Ishikawa (cell line): Measurements from ENCODE around the gene DYNLT5.

Source experiments
- CEBPB ChIP-seq: IDR thresholded peaks from 2 replicates; pipeline ENCODE4 v1.6.1; 2012
- CREB1 ChIP-seq: IDR thresholded peaks from 2 replicates; pipeline ENCODE4 v1.6.1; 2012; ENCODE audit warnings: low read depth
- EGR1 ChIP-seq: IDR thresholded peaks from 2 replicates; pipeline ENCODE4 v1.6.1; 2012
- EP300 ChIP-seq: IDR thresholded peaks from 2 replicates; pipeline ENCODE4 v1.6.1; 2012; ENCODE audit warnings: borderline replicate concordance
- FOXM1 ChIP-seq: IDR thresholded peaks from 2 replicates; pipeline ENCODE4 v1.6.1; 2012; ENCODE audit warnings: low read depth, borderline replicate concordance
- MAX ChIP-seq: IDR thresholded peaks from 2 replicates; pipeline ENCODE4 v1.6.1; 2012
- NFIC ChIP-seq: IDR thresholded peaks from 2 replicates; pipeline ENCODE4 v1.6.1; 2012
- RAD21 ChIP-seq: IDR thresholded peaks from 2 replicates; pipeline ENCODE4 v1.6.1; 2012; ENCODE audit warnings: low read depth
- REST ChIP-seq: IDR thresholded peaks from 2 replicates; pipeline ENCODE4 v1.6.1; 2012; ENCODE audit warnings: low read depth, mild to moderate bottlenecking
- TAF1 ChIP-seq: IDR thresholded peaks from 2 replicates; pipeline ENCODE4 v1.6.1; 2012; ENCODE audit warnings: low read depth, mild to moderate bottlenecking
- TCF12 ChIP-seq: IDR thresholded peaks from 2 replicates; pipeline ENCODE4 v1.6.1; 2012; ENCODE audit warnings: low read depth
- TEAD4 ChIP-seq: IDR thresholded peaks from 2 replicates; pipeline ENCODE4 v1.6.1; 2012
- USF1 ChIP-seq: IDR thresholded peaks from 2 replicates; pipeline ENCODE4 v1.6.1; 2012
- YY1 ChIP-seq: IDR thresholded peaks from 2 replicates; pipeline ENCODE4 v1.6.1; 2012; ENCODE audit warnings: low read depth
- ZBTB7A ChIP-seq: IDR thresholded peaks from 2 replicates; pipeline ENCODE4 v1.6.1; 2012; ENCODE audit warnings: low read depth

Gene DYNLT5

GRCh38 chr1:66729523-66729922 lies 22.7 kb upstream of the DYNLT5 start:
- TF ChIP-seq TEAD4 (no peak), REST (no peak), EGR1 (no peak), MAX (no peak), ZBTB7A (no peak), YY1 (no peak), CREB1 (no peak), TCF12 (no peak), TAF1 (no peak), FOXM1 (no peak), USF1 (no peak), CEBPB (no peak), RAD21 (no peak), NFIC (no peak), EP300 (no peak)

GRCh38 chr1:66730462-66730861 lies 21.8 kb upstream of the DYNLT5 start:
- no peak for TF ChIP-seq EGR1
- no peak for TF ChIP-seq MAX

- no peak for TF ChIP-seq NFIC
- no peak for TF ChIP-seq REST
- no peak for TF ChIP-seq YY1
- TF ChIP-seq TCF12: no peak
- TF ChIP-seq ZBTB7A: no peak
- TF ChIP-seq EGR1: no peak
Measured at GRCh38 chr1:66731170-66731865, 20.9 kb upstream of the DYNLT5 start.

GRCh38 chr1:66732407-66733166 lies 19.7 kb upstream of the DYNLT5 start:
- TF ChIP-seq ZBTB7A: no peak

GRCh38 chr1:66733348-66734017 lies 18.8 kb upstream of the DYNLT5 start:
- TF ChIP-seq TEAD4: no peak
- no peak for TF ChIP-seq EP300

- TF ChIP-seq FOXM1 (no peak), NFIC (no peak), TAF1 (no peak), EGR1 (no peak), TEAD4 (no peak), RAD21 (no peak), CEBPB (no peak), REST (no peak), MAX (no peak)
Measured at GRCh38 chr1:66737836-66738235, 14.4 kb upstream of the DYNLT5 start.
